ENCODE data around the gene TP53TG5. TPM values are rescaled to one million over a fixed set of nuclear protein-coding genes. Genes with fewer than 3 reads are reported as not detected.

The TP53TG5 gene
- total and polyA plus RNA-seq, 2 of the 8 experiments (the other 6 are each of a cell fraction or from before 2014, with no cell fraction given): not detected

DNA sequence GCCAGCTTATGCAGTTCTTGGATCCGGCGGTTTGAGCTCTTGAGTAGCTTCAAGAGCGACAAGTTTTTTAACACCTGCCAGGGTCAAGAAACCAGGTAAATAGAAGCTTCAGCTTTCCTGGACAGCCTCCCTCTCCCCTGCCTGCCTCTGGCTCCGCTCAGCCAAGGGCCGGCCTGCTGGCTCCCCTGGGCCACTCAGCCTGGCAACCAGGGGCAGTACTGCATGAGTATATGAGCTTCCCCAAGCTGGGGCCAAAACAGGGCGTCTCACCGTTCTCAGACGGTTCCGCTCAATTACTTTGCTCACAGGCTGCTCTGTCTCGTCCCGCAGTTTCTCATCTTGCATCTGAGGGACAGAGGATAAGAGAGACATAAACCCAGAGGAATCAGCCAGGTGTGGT is 856 bp downstream of the TP53TG5 start:
- no peaks in the 10 kb centered on the region for H3K79me2 ChIP-seq (ENCODE audit: control insufficient read depth in 1 of 2, insufficient read depth in 2 of 2, low read length in 2 of 2)
- H3K79me1 ChIP-seq (ENCODE audit: low read depth, low read length): no peaks in the 10 kb centered on the region
- H3K56ac ChIP-seq (replicated peaks; ENCODE audit: insufficient read length, low read depth, low read length): no peak overlapping the region
- H3K4me2 ChIP-seq (ENCODE audit: insufficient read depth in 1 of 2, low read depth in 2 of 2, low read length in 2 of 2): no peak overlapping the region
- H2BK12ac ChIP-seq (ENCODE audit: low read depth, low read length): no peak overlapping the region
- no peaks in the 10 kb centered on the region for H4K20me1 ChIP-seq (replicated peaks in 1 of 2; ENCODE audit: control insufficient read depth in 1 of 2, insufficient read depth in 2 of 2, low read length in 2 of 2)
- H3K9ac ChIP-seq (replicated peaks in 1 of 4; ENCODE audit: extremely low read depth in 1 of 4, low read depth in 3 of 4, low read length in 3 of 4): no peak overlapping the region
- H3K18ac ChIP-seq (ENCODE audit: extremely low read depth, low read length): no peak overlapping the region
- no peaks in the 10 kb centered on the region for H3K36me3 ChIP-seq (ENCODE audit: control insufficient read depth in 2 of 4, insufficient read depth in 4 of 4, low read length in 3 of 4)
- peaks cover 5% of the 10 kb centered on the region for H3K23me2 ChIP-seq (ENCODE audit: low read depth, low read length)
- no peak overlapping the region for H2BK120ac ChIP-seq (replicated peaks; ENCODE audit: low read depth, low read length)
- H3K4ac ChIP-seq (replicated peaks; ENCODE audit: insufficient read length, low read depth, low read length): no peak overlapping the region
- WGBS, 2 experiments (ENCODE audit: extremely low coverage in 1 of 2, insufficient coverage in 1 of 2, insufficient read length in 1 of 2, insufficient replicate concordance in 2 of 2, low coverage in 1 of 2, low lambda C conversion rate in 2 of 2, missing lambda C conversion rate in 1 of 2): 84% methylated on average over 11 of the region's 11 CpGs; no CpG with 5 or more reads in 1 of the 2 experiments
- no peak overlapping the region for H3K23ac ChIP-seq (ENCODE audit: insufficient read length)
- no peak for FAIRE-seq
- POLR2A ChIA-PET (ENCODE audit: partially characterized antibody): interaction anchor here (0.9 to 2.8 kb wide), 3 partner anchors 28 to 34 kb away, joined by 3 to 6 read pairs (median 4); no protein-coding TSS in a partner anchor
- no peak overlapping the region for H3K14ac ChIP-seq (ENCODE audit: insufficient read length)
- CTCF ChIA-PET (ENCODE audit: partially characterized antibody): interaction anchor here (0.5 to 11.9 kb wide), 10 partner anchors 11 to 421 kb away, joined by 3 to 186 read pairs (median 46); partner anchors contain the start of genes DBNDD2 and SYS1
- no peak overlapping the region for H4K5ac ChIP-seq (ENCODE audit: insufficient read length, low read depth, low read length)
- no peak overlapping the region for H4K91ac ChIP-seq (replicated peaks; ENCODE audit: insufficient read length, low read length)
- no peak overlapping the region for H2AFZ ChIP-seq (ENCODE audit: low read length)
- H4K8ac ChIP-seq (ENCODE audit: extremely low read depth, insufficient read depth, low read length): no peak overlapping the region
- TF ChIP-seq CBX8 (IDR thresholded peaks at IDR 0.05; ENCODE audit: borderline replicate concordance, low read depth, low read length) (no peak), SIN3A (conservative IDR thresholded peaks at IDR 0.05 in 1 of 2, IDR thresholded peaks at IDR 0.05 in 1 of 2; ENCODE audit: low read depth in 1 of 2, low read length in 2 of 2) (no peak), RAD21 (IDR thresholded peaks at IDR 0.05 in 1 of 2, conservative IDR thresholded peaks at IDR 0.05 in 1 of 2; ENCODE audit: low read depth in 2 of 2, low read length in 2 of 2) (no peak), TEAD4 (IDR thresholded peaks at IDR 0.05; ENCODE audit: low read depth, low read length) (no peak), TAF7 (optimal IDR thresholded peaks at IDR 0.05; ENCODE audit: borderline replicate concordance, low read depth, low read length) (no peak), SP4 (IDR thresholded peaks at IDR 0.05; ENCODE audit: low read length) (no peak), ASH2L (IDR thresholded peaks at IDR 0.05; ENCODE audit: low read length) (no peak), KDM4A (IDR thresholded peaks at IDR 0.05; ENCODE audit: low read depth, low read length, severe bottlenecking) (no peak), POLR2A (IDR thresholded peaks at IDR 0.05; ENCODE audit: control extremely low read depth in 1 of 2, low read depth in 2 of 2, low read length in 2 of 2) (no peak)
- no peak overlapping the region for H2BK15ac ChIP-seq (ENCODE audit: low read length)
- no peak overlapping the region for H3K4me3 ChIP-seq (ENCODE audit: extremely low read depth in 1 of 4, insufficient read depth in 2 of 4, low read depth in 3 of 4, low read length in 4 of 4)
- peaks cover 0 to 21% (median 10%) of the 10 kb centered on the region in 4 experiments; a peak in 6 of 7 replicates for H3K4me1 ChIP-seq (replicated peaks in 1 of 4; ENCODE audit: control insufficient read depth in 3 of 4, insufficient read depth in 4 of 4, low read length in 3 of 4)
- no peak overlapping the region for H2AK5ac ChIP-seq (ENCODE audit: low read depth, low read length)
- no peaks in the 10 kb centered on the region for H3K9me3 ChIP-seq (ENCODE audit: insufficient read depth in 2 of 2, low read depth in 1 of 2, low read length in 1 of 2)
- no peak overlapping the region for H2BK20ac ChIP-seq (ENCODE audit: low read length)
- H3K27me3 ChIP-seq (replicated peaks in 1 of 4; ENCODE audit: control insufficient read depth in 3 of 4, extremely low read depth in 1 of 4, insufficient read depth in 3 of 4, low read length in 3 of 4): peaks cover 0 to 12% (median 9%) of the 10 kb centered on the region in 4 experiments; a peak in 3 of 7 replicates
- H2BK5ac ChIP-seq (ENCODE audit: low read depth, low read length): no peak overlapping the region
- no peak overlapping the region for H3K27ac ChIP-seq (ENCODE audit: low read depth, low read length)
- no peak for DNase-seq (ENCODE audit: low read depth in 1 of 2, low spot score in 2 of 2)

Measured in H1 (cell line).